Neuronal stem cell (in vitro differentiated cells): ENCODE results near the gene SYNE2.

ENCODE experiments used
- DNase-seq: peaks from one replicate; pipeline ENCODE4 v3.0.0-alpha.2; 2013; ENCODE audit warnings: low spot score
- H2AFZ ChIP-seq: one replicate; pipeline ENCODE4 v1.6.1; 2013; ENCODE audit warnings: mild to moderate bottlenecking, low read length, inconsistent platforms
- H2AK5ac ChIP-seq: 2 replicates; pipeline ENCODE4 v1.6.1; 2013; ENCODE audit warnings: low read depth, mild to moderate bottlenecking, inconsistent platforms, low read length, moderate library complexity, mixed read lengths
- H2BK120ac ChIP-seq: 2 replicates; pipeline ENCODE4 v1.6.1; 2013; ENCODE audit warnings: low read depth, mild to moderate bottlenecking, inconsistent platforms, low read length, moderate library complexity, mixed read lengths
- H2BK12ac ChIP-seq: one replicate; pipeline ENCODE4 v1.6.1; 2013; ENCODE audit warnings: low read length, inconsistent platforms
- H2BK15ac ChIP-seq: 2 replicates; pipeline ENCODE4 v1.6.1; 2013; ENCODE audit warnings: mild to moderate bottlenecking, low read length, inconsistent platforms, mixed read lengths
- H2BK5ac ChIP-seq: one replicate; pipeline ENCODE4 v1.6.1; 2013; ENCODE audit warnings: inconsistent platforms, mild to moderate bottlenecking, low read length, moderate library complexity
- H3K14ac ChIP-seq: one replicate; pipeline ENCODE4 v1.6.1; 2013; ENCODE audit warnings: low read length, inconsistent platforms
- H3K18ac ChIP-seq: 2 replicates; pipeline ENCODE4 v1.6.1; 2013; ENCODE audit warnings: low read length, inconsistent platforms
- H3K23ac ChIP-seq: 2 replicates; pipeline ENCODE4 v1.6.1; 2013; ENCODE audit warnings: low read depth, mild to moderate bottlenecking, mixed read lengths, low read length, inconsistent platforms; ENCODE audit not compliant: poor library complexity
- H3K27ac ChIP-seq: replicated peaks from 3 replicates; pipeline ENCODE4 v1.5.1; 2013; ENCODE audit warnings: low read length, inconsistent platforms
- H3K27me3 ChIP-seq, 3 experiments: 2 replicates each; pipeline ENCODE4 v1.6.1; 2013; ENCODE audit warnings: low read length in 3 of 3, mild to moderate bottlenecking in 2 of 3, inconsistent platforms in 1 of 3, low read depth in 1 of 3, mixed read lengths in 1 of 3, moderate library complexity in 1 of 3; ENCODE audit not compliant: control insufficient read depth in 3 of 3, insufficient read depth in 3 of 3
- H3K36me3 ChIP-seq, 2 donors: replicated peaks in 1 of 2; 2 replicates each; pipeline ENCODE4 v1.6.1; 2013; ENCODE audit warnings: low read length in 2 of 2; ENCODE audit not compliant: control insufficient read depth in 2 of 2, insufficient read depth in 2 of 2
- H3K4ac ChIP-seq: 2 replicates; pipeline ENCODE4 v1.6.1; 2013; ENCODE audit warnings: inconsistent platforms, mild to moderate bottlenecking, low read length, moderate library complexity
- H3K4me1 ChIP-seq, 2 donors: 1 replicate in 1 of 2; 2 replicates in 1 of 2; pipeline ENCODE4 v1.6.1; 2013; ENCODE audit warnings: low read length in 2 of 2, low read depth in 1 of 2; ENCODE audit not compliant: control insufficient read depth in 2 of 2, insufficient read depth in 1 of 2
- H3K4me2 ChIP-seq: one replicate; pipeline ENCODE4 v1.6.1; 2013; ENCODE audit warnings: mild to moderate bottlenecking, low read length, inconsistent platforms; ENCODE audit not compliant: insufficient read depth, poor library complexity, severe bottlenecking
- H3K4me3 ChIP-seq, 2 donors: 2 replicates each; pipeline ENCODE4 v1.5.1; 2013; ENCODE audit warnings: low read length in 2 of 2, mild to moderate bottlenecking in 2 of 2, inconsistent platforms in 1 of 2, moderate library complexity in 1 of 2
- H3K79me1 ChIP-seq: one replicate; pipeline ENCODE4 v1.6.1; 2013; ENCODE audit warnings: low read depth, mild to moderate bottlenecking, inconsistent platforms, low read length, moderate library complexity
- H3K9ac ChIP-seq: one replicate; pipeline ENCODE4 v1.6.1; 2013; ENCODE audit warnings: mild to moderate bottlenecking, low read depth, low read length, inconsistent platforms; ENCODE audit not compliant: poor library complexity
- H3K9me3 ChIP-seq, 2 donors: replicated peaks in 1 of 2; 2 replicates each; pipeline versions ENCODE3 to v1.6.1; 2013; ENCODE audit warnings: low read length in 2 of 2, mild to moderate bottlenecking in 2 of 2, inconsistent platforms in 1 of 2, low read depth in 1 of 2, mixed read lengths in 1 of 2, moderate library complexity in 1 of 2; ENCODE audit not compliant: control insufficient read depth in 2 of 2, insufficient read depth in 1 of 2
- H4K8ac ChIP-seq: one replicate; pipeline ENCODE4 v1.6.1; 2013; ENCODE audit warnings: low read depth, mild to moderate bottlenecking, inconsistent platforms, low read length, moderate library complexity
- H4K91ac ChIP-seq: one replicate; pipeline ENCODE4 v1.6.1; 2013; ENCODE audit warnings: low read length, low read depth, mild to moderate bottlenecking, inconsistent platforms; ENCODE audit not compliant: poor library complexity
- WGBS, 2 donors: extraction: QIAGEN DNeasy Blood & Tissue Kit; methylation state at CpG; one replicate each; pipeline ENCODE4 v1.1.7; 2013; ENCODE audit warnings: missing lambda C conversion rate in 2 of 2, mixed read lengths in 1 of 2; ENCODE audit not compliant: insufficient read length in 2 of 2, insufficient replicate concordance in 1 of 2; ENCODE audit errors: extremely low coverage in 2 of 2; 5-methylcytosine and 5-hydroxymethylcytosine counted together

Gene SYNE2

GRCh38 chr14:63909984-63910383 is 57.2 kb downstream of the SYNE2 start:
- no peak overlapping the region for H2AK5ac ChIP-seq
- H3K9ac ChIP-seq: no peak overlapping the region
- H3K4ac ChIP-seq: no peak overlapping the region
- no peak overlapping the region for H4K91ac ChIP-seq
- H3K4me2 ChIP-seq: no peak overlapping the region
- peaks cover 0 to 5% of the 10 kb centered on the region in 2 donors for H3K9me3 ChIP-seq
- DNase-seq: no peak
- H2BK120ac ChIP-seq: no peak overlapping the region
- H4K8ac ChIP-seq: no peak overlapping the region
- no peak overlapping the region for H3K18ac ChIP-seq
- no peak overlapping the region for H3K14ac ChIP-seq
- H3K4me1 ChIP-seq: peaks cover 6 to 16% of the 10 kb centered on the region in 2 donors
- H3K79me1 ChIP-seq: no peaks in the 10 kb centered on the region
- peaks cover 0 to 34% of the 10 kb centered on the region in 2 donors for H3K36me3 ChIP-seq
- no peak overlapping the region for H2AFZ ChIP-seq
- H2BK15ac ChIP-seq: no peak overlapping the region
- no peaks in the 10 kb centered on the region for H3K27me3 ChIP-seq
- no peak overlapping the region for H3K4me3 ChIP-seq
- H2BK12ac ChIP-seq: no peak overlapping the region
- no peak overlapping the region for H3K23ac ChIP-seq
- H3K27ac ChIP-seq: no peak overlapping the region
- H2BK5ac ChIP-seq: no peak overlapping the region

DNA sequence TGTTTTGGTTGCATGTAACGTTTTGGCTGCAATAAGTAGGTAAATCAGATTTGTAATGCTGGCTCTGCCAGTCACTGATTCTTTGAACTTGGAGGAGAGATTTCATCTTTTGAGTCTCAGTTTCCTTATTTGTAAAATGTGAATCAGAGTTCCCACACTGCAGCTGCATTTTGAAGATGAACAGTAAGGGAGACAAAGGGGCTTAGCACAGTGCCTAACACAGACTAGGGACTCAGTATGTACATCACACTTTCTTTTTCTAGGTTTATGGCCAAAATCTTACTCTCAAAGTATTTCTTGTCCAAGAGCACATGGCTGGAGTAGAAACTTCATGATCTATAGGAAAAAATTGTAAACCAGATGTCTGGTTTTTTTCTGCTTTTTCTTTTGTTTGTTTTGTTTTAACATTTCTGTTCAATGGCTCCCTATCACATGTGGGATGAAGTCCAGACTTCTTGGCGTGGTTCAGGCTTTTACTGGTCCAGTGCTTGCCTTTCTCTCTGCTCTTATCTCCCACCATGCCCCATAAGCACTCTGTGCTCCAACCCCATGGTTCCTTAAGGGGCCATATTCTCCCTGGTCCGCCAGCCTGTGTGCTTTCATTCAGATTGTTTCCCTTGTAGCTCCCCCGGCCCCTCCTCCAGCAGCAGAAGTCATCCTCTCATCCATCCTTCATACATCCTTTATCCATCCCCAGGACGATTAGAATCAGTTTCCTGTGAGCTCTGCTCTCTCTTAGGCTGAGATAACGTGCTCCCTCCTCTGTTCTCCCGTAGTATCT is 58.0 kb downstream of the SYNE2 start:
- Histone ChIP-seq H4K8ac (no peak overlapping the region), H3K4ac (no peak overlapping the region), H3K27me3 (no peaks in the 10 kb centered on the region), H3K79me1 (no peaks in the 10 kb centered on the region), H3K18ac (no peak overlapping the region), H3K4me1 (peaks cover 6 to 16% of the 10 kb centered on the region in 2 donors), H3K4me3 (no peak overlapping the region), H3K36me3 (peaks cover 0 to 41% of the 10 kb centered on the region in 2 donors), H2AK5ac (no peak overlapping the region), H3K4me2 (no peak overlapping the region), H3K9ac (no peak overlapping the region), H2BK15ac (no peak overlapping the region), H2BK12ac (no peak overlapping the region), H3K27ac (peak overlapping the region; percentile 43), H3K9me3 (no peaks in the 10 kb centered on the region), H2AFZ (peak overlapping the region; percentile 71), H4K91ac (no peak overlapping the region), H3K23ac (no peak overlapping the region), H2BK5ac (no peak overlapping the region), H3K14ac (no peak overlapping the region), H2BK120ac (no peak overlapping the region)
- no peak for DNase-seq
- no CpG with 5 or more reads among the region's 7 CpGs for WGBS, 2 donors

DNA sequence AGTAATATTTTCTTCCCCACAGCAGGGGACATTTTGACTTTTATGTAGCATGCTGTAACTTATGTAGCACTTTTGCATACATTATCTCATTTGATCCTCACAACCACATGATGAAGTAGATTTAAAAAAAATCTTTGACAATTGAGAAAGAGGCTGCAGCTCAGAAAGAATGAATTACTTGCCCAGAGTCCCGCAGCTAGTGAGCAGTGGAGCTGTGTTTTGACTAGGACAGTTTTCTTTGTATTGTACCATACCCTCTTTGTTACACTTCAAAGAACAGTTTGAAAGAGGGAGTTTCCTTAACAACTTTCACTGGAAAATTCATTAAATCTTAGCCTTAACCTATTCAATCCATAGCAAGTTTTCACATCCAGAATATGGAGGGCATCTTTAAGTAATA is 58.6 kb downstream of the SYNE2 start:
- peaks cover 6 to 16% of the 10 kb centered on the region in 2 donors for H3K4me1 ChIP-seq
- H3K18ac ChIP-seq: no peak overlapping the region
- no peak for DNase-seq
- H4K91ac ChIP-seq: no peak overlapping the region
- no peak overlapping the region for H3K4me3 ChIP-seq
- no peak overlapping the region for H3K27ac ChIP-seq
- H2BK120ac ChIP-seq: no peak overlapping the region
- no peak overlapping the region for H3K23ac ChIP-seq
- H3K4me2 ChIP-seq: no peak overlapping the region
- peaks cover 0 to 47% of the 10 kb centered on the region in 2 donors for H3K36me3 ChIP-seq
- no peaks in the 10 kb centered on the region for H3K79me1 ChIP-seq
- H2BK12ac ChIP-seq: no peak overlapping the region
- no peaks in the 10 kb centered on the region for H3K27me3 ChIP-seq
- no peak overlapping the region for H3K9ac ChIP-seq
- no peaks in the 10 kb centered on the region for H3K9me3 ChIP-seq
- H4K8ac ChIP-seq: no peak overlapping the region
- no peak overlapping the region for H2BK5ac ChIP-seq
- no CpG with 5 or more reads among the region's 1 CpG for WGBS, 2 donors
- H2AK5ac ChIP-seq: no peak overlapping the region
- no peak overlapping the region for H3K4ac ChIP-seq
- H2AFZ ChIP-seq: no peak overlapping the region
- no peak overlapping the region for H2BK15ac ChIP-seq
- no peak overlapping the region for H3K14ac ChIP-seq

GRCh38 chr14:63912286-63912685 is 59.5 kb downstream of the SYNE2 start:
- Histone ChIP-seq H3K4me3 (no peak overlapping the region), H3K4ac (no peak overlapping the region), H3K27me3 (no peaks in the 10 kb centered on the region), H2BK5ac (no peak overlapping the region), H3K14ac (no peak overlapping the region), H3K4me1 (peaks cover 6 to 16% of the 10 kb centered on the region in 2 donors), H3K18ac (no peak overlapping the region), H3K27ac (no peak overlapping the region), H2BK120ac (no peak overlapping the region), H2AFZ (no peak overlapping the region), H2AK5ac (no peak overlapping the region), H3K9ac (no peak overlapping the region), H4K91ac (no peak overlapping the region), H2BK15ac (no peak overlapping the region), H3K79me1 (no peaks in the 10 kb centered on the region), H2BK12ac (no peak overlapping the region), H3K23ac (no peak overlapping the region), H4K8ac (no peak overlapping the region), H3K9me3 (no peaks in the 10 kb centered on the region), H3K4me2 (no peak overlapping the region), H3K36me3 (peaks cover 0 to 51% of the 10 kb centered on the region in 2 donors)
- no CpG with 5 or more reads among the region's 1 CpG for WGBS, 2 donors
- DNase-seq: no peak
